AG04450 (cell line): ENCODE data around the gene UBL5. TPM values are rescaled to one million over a fixed set of nuclear protein-coding genes. Genes with fewer than 3 reads are reported as not detected.

Experiments used
- CTCF ChIA-PET: fragments of 300-600, 350-600 bp; formaldehyde crosslinking; extraction: SDS; loops from one replicate; lab custom pipeline; 2022; ENCODE audit warnings: antibody characterized with exemption, inconsistent platforms; lab: Charles Lee
- POLR2A ChIA-PET: fragments of 350-600 bp; formaldehyde crosslinking; extraction: SDS; loops from one replicate; lab custom pipeline; 2021; ENCODE audit warnings: antibody characterized with exemption, inconsistent platforms; lab: Yijun Ruan, JAX
- DNase-seq: peaks from one replicate; pipeline ENCODE4 v3.0.0-alpha.2; 2011; ENCODE audit warnings: low read depth, low spot score
- H3K27ac ChIP-seq: one replicate; pipeline ENCODE4 v1.5.1; 2012; ENCODE audit warnings: low read depth, low read length, control low read depth
- H3K27me3 ChIP-seq: one replicate; pipeline ENCODE4 v1.6.0; 2012; ENCODE audit warnings: low read length; ENCODE audit not compliant: control insufficient read depth, insufficient read depth
- H3K4me3 ChIP-seq: 2 replicates; pipeline ENCODE4 v1.5.1; 2011; ENCODE audit warnings: mild to moderate bottlenecking, low read depth, low read length, control low read depth
- H3K9me3 ChIP-seq: 2 replicates; pipeline ENCODE4 v1.5.1; 2012; ENCODE audit warnings: low read length; ENCODE audit not compliant: control insufficient read depth, insufficient read depth
- polyA plus RNA-seq: library from polyadenylated mRNA; depleted of rRNA; stranded (reverse); fragments of >200 nt; gene quantifications from 2 replicates; pipeline ENCODE4 v1.2.3, GENCODE V29; 2011
- TF ChIP-seq, protein P1 (sequence below): IDR thresholded peaks from 2 replicates; pipeline ENCODE4 v1.5.1; 2011; ENCODE audit warnings: low read depth, low read length, control low read depth, inconsistent platforms

Gene UBL5
- polyA plus RNA-seq, 1 experiment = 734 TPM

DNA sequence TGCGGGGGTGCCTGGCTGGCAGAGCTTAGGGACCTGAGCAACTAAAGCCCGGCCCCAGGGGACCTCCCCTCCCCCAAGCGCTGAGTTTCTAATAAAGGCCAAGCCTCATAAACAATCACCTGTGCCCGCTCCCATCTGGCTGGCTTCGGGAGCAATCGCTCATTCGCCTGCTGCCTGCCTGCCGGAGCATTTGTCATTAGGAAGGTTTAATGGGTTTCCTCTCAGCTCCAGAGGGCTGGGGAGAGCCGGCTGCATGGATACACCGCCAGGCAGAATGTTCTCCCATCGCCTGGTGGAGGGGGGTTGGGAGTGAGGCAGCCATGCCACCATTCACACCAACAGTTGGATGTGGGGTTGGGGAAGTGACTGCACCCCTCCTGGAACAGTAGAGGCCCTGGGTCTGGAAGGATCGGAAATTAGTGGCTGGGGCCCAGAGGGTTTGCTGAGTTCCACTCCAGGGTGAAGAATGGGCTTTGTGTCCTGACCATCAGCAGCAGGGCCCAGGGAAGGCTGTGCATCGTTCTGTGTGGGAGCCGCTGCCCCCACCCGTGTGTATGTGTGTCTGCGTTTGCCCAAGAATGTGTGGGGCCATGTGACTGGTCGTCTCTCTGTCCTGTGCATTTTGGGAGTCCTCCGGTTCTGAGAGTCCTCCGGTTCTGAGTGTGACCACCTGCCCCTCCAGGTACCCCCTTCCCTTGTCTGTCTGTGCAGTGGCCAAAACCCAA is 22.7 kb downstream of the UBL5 start:
- Histone ChIP-seq H3K27ac (no peak overlapping the region), H3K9me3 (peaks cover 9% of the 10 kb centered on the region), H3K27me3 (no peaks in the 10 kb centered on the region), H3K4me3 (no peak overlapping the region)
- TF ChIP-seq, protein P1, sequence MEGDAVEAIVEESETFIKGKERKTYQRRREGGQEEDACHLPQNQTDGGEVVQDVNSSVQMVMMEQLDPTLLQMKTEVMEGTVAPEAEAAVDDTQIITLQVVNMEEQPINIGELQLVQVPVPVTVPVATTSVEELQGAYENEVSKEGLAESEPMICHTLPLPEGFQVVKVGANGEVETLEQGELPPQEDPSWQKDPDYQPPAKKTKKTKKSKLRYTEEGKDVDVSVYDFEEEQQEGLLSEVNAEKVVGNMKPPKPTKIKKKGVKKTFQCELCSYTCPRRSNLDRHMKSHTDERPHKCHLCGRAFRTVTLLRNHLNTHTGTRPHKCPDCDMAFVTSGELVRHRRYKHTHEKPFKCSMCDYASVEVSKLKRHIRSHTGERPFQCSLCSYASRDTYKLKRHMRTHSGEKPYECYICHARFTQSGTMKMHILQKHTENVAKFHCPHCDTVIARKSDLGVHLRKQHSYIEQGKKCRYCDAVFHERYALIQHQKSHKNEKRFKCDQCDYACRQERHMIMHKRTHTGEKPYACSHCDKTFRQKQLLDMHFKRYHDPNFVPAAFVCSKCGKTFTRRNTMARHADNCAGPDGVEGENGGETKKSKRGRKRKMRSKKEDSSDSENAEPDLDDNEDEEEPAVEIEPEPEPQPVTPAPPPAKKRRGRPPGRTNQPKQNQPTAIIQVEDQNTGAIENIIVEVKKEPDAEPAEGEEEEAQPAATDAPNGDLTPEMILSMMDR = no peak
- DNase-seq = no peak
- ChIA-PET CTCF (no interaction called here), POLR2A (interaction anchor here (0.6 kb wide), 1 partner anchor 782 kb away, joined by 3 read pairs; no protein-coding TSS in a partner anchor)

- Histone ChIP-seq H3K27ac (no peak overlapping the region), H3K9me3 (peaks cover 14% of the 10 kb centered on the region), H3K27me3 (no peaks in the 10 kb centered on the region), H3K4me3 (no peak overlapping the region)
- no peak for DNase-seq
- ChIA-PET POLR2A (no interaction called here), CTCF (no interaction called here)
- TF ChIP-seq, protein P1 = no peak
These were observed 26.6 kb downstream of the UBL5 start for GRCh38 chr19:9854282-9854846.

GRCh38 chr19:9856609-9857008 is 28.9 kb downstream of the UBL5 start:
- ChIA-PET CTCF (no interaction called here), POLR2A (no interaction called here)
- no peak for DNase-seq
- H3K4me3 ChIP-seq = no peak overlapping the region
- no peak overlapping the region for H3K27ac ChIP-seq
- TF ChIP-seq, protein P1 = no peak
- peaks cover 14% of the 10 kb centered on the region for H3K9me3 ChIP-seq
- H3K27me3 ChIP-seq = no peaks in the 10 kb centered on the region

- no peak for DNase-seq
- POLR2A ChIA-PET = no interaction called here
- Histone ChIP-seq H3K4me3 (no peak overlapping the region), H3K27ac (no peak overlapping the region), H3K9me3 (peaks cover 14% of the 10 kb centered on the region), H3K27me3 (no peaks in the 10 kb centered on the region)
- CTCF ChIA-PET = interaction anchor here (1.3 kb wide), 1 partner anchor 28 kb away, joined by 3 read pairs; no protein-coding TSS in a partner anchor
- TF ChIP-seq, protein P1 = no peak
These were observed 29.5 kb downstream of the UBL5 start for GRCh38 chr19:9857076-9857721.
